Muscle layer of colon (tissue), 2 donors: ENCODE measurements around the gene SLC19A3.
"Not testable (repeated sequence)": the region's sequence is repeated elsewhere in the genome, so short reads cannot be mapped to it uniquely, and the experiment has no call there.

Source experiments
- H3K27ac ChIP-seq: one replicate; pipeline ENCODE4 v1.7.0; 2013; ENCODE audit warnings: low read depth, mild to moderate bottlenecking, low read length, moderate library complexity
- H3K27me3 ChIP-seq, 2 donors: one replicate each; pipeline ENCODE4 v1.7.0; 2013; ENCODE audit warnings: low read length in 2 of 2, mild to moderate bottlenecking in 2 of 2; ENCODE audit not compliant: insufficient read depth in 2 of 2, control insufficient read depth in 1 of 2
- H3K36me3 ChIP-seq: one replicate; pipeline ENCODE4 v1.7.0; 2013; ENCODE audit warnings: mild to moderate bottlenecking, low read length; ENCODE audit not compliant: insufficient read depth
- H3K4me1 ChIP-seq: one replicate; pipeline ENCODE4 v1.7.0; 2013; ENCODE audit warnings: mild to moderate bottlenecking, low read length; ENCODE audit not compliant: insufficient read depth
- H3K4me3 ChIP-seq, 2 donors: one replicate each; pipeline ENCODE4 v1.7.0; 2013; ENCODE audit warnings: low read length in 2 of 2, low read depth in 1 of 2, mild to moderate bottlenecking in 1 of 2, moderate library complexity in 1 of 2
- H3K9ac ChIP-seq: one replicate; pipeline ENCODE4 v1.7.0; 2013; ENCODE audit warnings: low read length
- H3K9me3 ChIP-seq: one replicate; pipeline ENCODE4 v1.7.0; 2013; ENCODE audit warnings: mild to moderate bottlenecking, low read length
- donor health status: abdominal sarcoma.
- donor health status: Adenocarcinoma of cecum.

Gene SLC19A3

GRCh38 chr2:227696990-227697679 lies 20.7 kb downstream of the SLC19A3 start:
- no peaks in the 10 kb centered on the region for H3K9me3 ChIP-seq
- H3K27me3 ChIP-seq: no peaks in the 10 kb centered on the region
- no peaks in the 10 kb centered on the region for H3K36me3 ChIP-seq
- no peak overlapping the region for H3K9ac ChIP-seq
- H3K4me1 ChIP-seq: no peaks in the 10 kb centered on the region
- no peak overlapping the region for H3K4me3 ChIP-seq
- no peak overlapping the region for H3K27ac ChIP-seq

GRCh38 chr2:227687189-227687588 lies 30.6 kb downstream of the SLC19A3 start:
- H3K9ac ChIP-seq: no peak overlapping the region
- no peaks in the 10 kb centered on the region for H3K4me1 ChIP-seq
- no peak overlapping the region for H3K27ac ChIP-seq
- no peaks in the 10 kb centered on the region for H3K27me3 ChIP-seq
- H3K36me3 ChIP-seq: no peaks in the 10 kb centered on the region
- no peak overlapping the region for H3K4me3 ChIP-seq
- no peaks in the 10 kb centered on the region for H3K9me3 ChIP-seq

- Histone ChIP-seq H3K27ac (no peak overlapping the region), H3K27me3 (no peaks in the 10 kb centered on the region)
Measured at GRCh38 chr2:227684258-227684657, 33.6 kb downstream of the SLC19A3 start.

GRCh38 chr2:227677928-227678327 lies 39.9 kb downstream of the SLC19A3 start:
- Histone ChIP-seq H3K4me1 (no peaks in the 10 kb centered on the region), H3K36me3 (no peaks in the 10 kb centered on the region), H3K9ac (no peak overlapping the region), H3K9me3 (no peaks in the 10 kb centered on the region), H3K27ac (no peak overlapping the region), H3K27me3 (no peaks in the 10 kb centered on the region), H3K4me3 (no peak overlapping the region)

More at GRCh38 chr2:227684258-227684657, 33.6 kb downstream of the SLC19A3 start:
- H3K9ac ChIP-seq: no peak overlapping the region
- no peak overlapping the region for H3K4me3 ChIP-seq
- H3K4me1 ChIP-seq: no peaks in the 10 kb centered on the region
- no peaks in the 10 kb centered on the region for H3K36me3 ChIP-seq
- no peaks in the 10 kb centered on the region for H3K9me3 ChIP-seq

- no peak overlapping the region for H3K27ac ChIP-seq
- no peak overlapping the region for H3K4me3 ChIP-seq
- H3K9ac ChIP-seq: no peak overlapping the region
- H3K9me3 ChIP-seq: no peaks in the 10 kb centered on the region
- H3K36me3 ChIP-seq: no peaks in the 10 kb centered on the region
- H3K27me3 ChIP-seq: no peaks in the 10 kb centered on the region
- H3K4me1 ChIP-seq: no peaks in the 10 kb centered on the region
Measured at GRCh38 chr2:227674485-227674884, 43.3 kb downstream of the SLC19A3 start.

- H3K27ac ChIP-seq, H3K4me1 ChIP-seq, H3K9me3 ChIP-seq, H3K9ac ChIP-seq, H3K36me3 ChIP-seq, H3K27me3 ChIP-seq, H3K4me3 ChIP-seq: not testable (repeated sequence)
Measured at GRCh38 chr2:227673620-227674019, 44.2 kb downstream of the SLC19A3 start.

GRCh38 chr2:227671170-227671905 lies 46.5 kb downstream of the SLC19A3 start:
- no peak overlapping the region for H3K27ac ChIP-seq
- H3K4me3 ChIP-seq: no peak overlapping the region
- no peaks in the 10 kb centered on the region for H3K9me3 ChIP-seq
- no peaks in the 10 kb centered on the region for H3K27me3 ChIP-seq
- H3K9ac ChIP-seq: no peak overlapping the region
- H3K36me3 ChIP-seq: no peaks in the 10 kb centered on the region
- H3K4me1 ChIP-seq: no peaks in the 10 kb centered on the region

GRCh38 chr2:227666631-227667170 lies 51.1 kb downstream of the SLC19A3 start, which contains the start of gene SCYGR5:
SCYGR5 (plus strand) TSS chr2:227666804; CDS start chr2:227666804, 0 bp downstream.
- not testable (repeated sequence) for H3K27me3 ChIP-seq, H3K4me1 ChIP-seq, H3K27ac ChIP-seq, H3K4me3 ChIP-seq, H3K9me3 ChIP-seq, H3K9ac ChIP-seq, H3K36me3 ChIP-seq

GRCh38 chr2:227665189-227665940 lies 52.5 kb downstream of the SLC19A3 start:
- no peak overlapping the region for H3K9ac ChIP-seq
- H3K4me1 ChIP-seq: no peaks in the 10 kb centered on the region
- no peaks in the 10 kb centered on the region for H3K9me3 ChIP-seq
- no peak overlapping the region for H3K4me3 ChIP-seq
- no peak overlapping the region for H3K27ac ChIP-seq
- H3K27me3 ChIP-seq: no peaks in the 10 kb centered on the region
- H3K36me3 ChIP-seq: no peaks in the 10 kb centered on the region

- H3K4me1 ChIP-seq: no peaks in the 10 kb centered on the region
- H3K36me3 ChIP-seq: no peaks in the 10 kb centered on the region
- no peak overlapping the region for H3K27ac ChIP-seq
- no peaks in the 10 kb centered on the region for H3K9me3 ChIP-seq
- H3K4me3 ChIP-seq: no peak overlapping the region
- no peaks in the 10 kb centered on the region for H3K27me3 ChIP-seq
- no peak overlapping the region for H3K9ac ChIP-seq
Measured at GRCh38 chr2:227661827-227662226, 56.0 kb downstream of the SLC19A3 start.

- H3K4me3 ChIP-seq: no peak overlapping the region
- H3K9me3 ChIP-seq: no peaks in the 10 kb centered on the region
- H3K27me3 ChIP-seq: no peaks in the 10 kb centered on the region
- no peak overlapping the region for H3K9ac ChIP-seq
- no peaks in the 10 kb centered on the region for H3K4me1 ChIP-seq
- H3K36me3 ChIP-seq: no peaks in the 10 kb centered on the region
- no peak overlapping the region for H3K27ac ChIP-seq
Measured at GRCh38 chr2:227661025-227661649, 56.7 kb downstream of the SLC19A3 start.
